Pancreas (tissue), 10 donors: ENCODE results near the gene OPN3. TPM values are rescaled to one million over a fixed set of nuclear protein-coding genes. Genes with fewer than 3 reads are reported as not detected.
A peak's percentile ranks its signal among the peaks of the same experiment; 100 is the strongest.

Source experiments
- ATAC-seq, 4 donors: fragments of 200-7000 bp; cut with Tn5 transposase; one replicate each; pipeline versions ENCODE4 v1.8.0 to v1.9.1; 2020; ENCODE audit warnings: mild to moderate bottlenecking in 4 of 4, moderate library complexity in 4 of 4
- DNase-seq, 6 donors: peaks; one replicate each; pipeline ENCODE4 v3.0.0-alpha.2; 2020
- FAIRE-seq: peaks from 2 replicates; lab custom pipeline; 2012; peaks lifted over from hg19 to GRCh38; lab: Jason Lieb, UNC
- H3K27ac ChIP-seq, 4 donors: fragments of 200-600 bp; sonication (generic); 1 replicate in 3 of 4; 2 replicates in 1 of 4; pipeline versions ENCODE4 v1.5.0 to v1.8.0; 2020
- H3K27me3 ChIP-seq, 4 donors: fragments of 200-600 bp; one replicate each; pipeline ENCODE4 v1.8.0; 2021
- H3K36me3 ChIP-seq, 3 donors: fragments of 200-600 bp; sonication (generic) in 1 of 3; one replicate each; pipeline versions ENCODE4 v1.5.0 to v1.8.0; 2020 to 2021
- H3K4me1 ChIP-seq, 3 donors: fragments of 200-600 bp; one replicate each; pipeline ENCODE4 v1.8.0; 2021
- H3K4me3 ChIP-seq, 4 donors: fragments of 200-600 bp; sonication (generic) in 2 of 4; one replicate each; pipeline versions ENCODE4 v1.5.0 to v1.8.0; 2020 to 2021
- H3K9me3 ChIP-seq, 4 donors: fragments of 200-600 bp; one replicate each; pipeline ENCODE4 v1.8.0; 2021
- WGBS, 2 donors: extraction: QIAGEN DNeasy Blood & Tissue Kit; methylation state at CpG; one replicate each; pipeline ENCODE4 v1.1.7; 2013; 5-methylcytosine and 5-hydroxymethylcytosine counted together
- intact Hi-C, 3 donors: fragments of 100-400 bp; cut with DNase I; formaldehyde crosslinking; loops; one replicate each; pipeline versions ENCODE4 v1.11.1 to v1.14.2; 2022
- polyA plus RNA-seq, 2 donors: library from polyadenylated mRNA; stranded (reverse); fragments of 200-250 nt; gene quantifications; one replicate each; pipeline ENCODE4 v1.2.3, GENCODE V29; 2013
- total RNA-seq, 6 donors: library from RNA; stranded (reverse); fragmentation: NEBNext Ultra II Directional in 4 of 6; extraction: Animal tissue kit (Norgen Biotek cat#: 25700) in 4 of 6; gene quantifications; one replicate each; pipeline versions ENCODE4 v1.2.1 to v1.2.4, GENCODE V29; 2021 to 2023
- TF ChIP-seq, protein P1 (sequence below), 4 donors: fragments of 200-600 bp; sonication (generic) in 3 of 4; IDR thresholded peaks; one replicate each; pipeline versions ENCODE4 v1.5.0 to v1.8.0; 2021; ENCODE audit warnings: antibody characterized with exemption in 4 of 4
- donor health status: healthy with polysubstance abuse.
- donor health status: DM: no; HTN: no; CAD: no; lungs with moderate emphysema.
- donor health status: DM: no; HTN: no; CAD: no.
- donor health status: control.
- donor health status: control.
- donor health status: Bipolar disorder and iron deficiency.
- donor health status: DM: yes; HTN: yes; CAD: no.
- donor health status: DM: no; HTN: no; CAD: no.
- donor health status: DM: no; HTN: no; CAD: no.
- donor health status: DM: yes; HTN: yes; CAD: no.

OPN3 gene
- total and polyA plus RNA-seq, 8 donors: 1.2 to 12.8 (median 3.1) TPM

DNA sequence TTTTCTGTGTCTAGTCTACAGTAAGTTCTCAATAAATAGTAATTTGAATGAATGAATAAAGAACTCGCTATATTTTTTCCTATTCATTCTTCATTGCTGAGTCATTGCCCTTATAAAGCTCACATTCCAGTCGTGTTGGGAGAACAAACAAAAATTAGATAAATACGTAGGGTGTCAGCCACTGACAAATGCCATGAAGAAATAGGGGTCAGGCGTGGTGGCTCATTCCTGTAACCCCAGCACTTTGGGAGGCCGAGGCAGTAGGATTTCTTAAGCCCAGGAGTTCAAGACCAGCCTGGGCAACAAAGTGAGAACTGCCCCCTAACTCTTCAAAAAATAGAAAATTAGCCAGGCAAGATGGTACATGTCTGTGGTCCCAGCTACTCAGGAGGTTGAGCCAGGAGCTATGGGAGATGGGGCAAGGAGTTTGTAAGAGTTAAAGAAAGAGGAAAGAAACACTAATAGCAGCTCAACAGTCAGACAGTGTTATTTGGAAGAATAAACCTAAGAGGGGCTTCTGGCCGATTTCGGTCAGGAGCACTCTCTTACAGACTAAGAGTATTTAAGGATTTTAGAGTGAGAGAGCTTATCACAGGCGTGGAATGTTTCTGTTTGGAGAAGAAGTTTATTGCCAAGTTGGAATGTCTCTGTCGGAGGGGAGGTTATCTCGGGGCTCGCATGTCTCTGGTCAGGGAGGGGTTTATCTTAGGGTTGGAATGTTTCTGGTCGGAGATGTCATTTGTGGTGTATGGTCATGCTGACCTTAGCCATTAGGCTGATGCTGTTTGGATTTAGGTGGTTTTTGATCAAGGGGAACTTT is 1.8 kb upstream of the OPN3 start:
- no peak for ATAC-seq

DNA sequence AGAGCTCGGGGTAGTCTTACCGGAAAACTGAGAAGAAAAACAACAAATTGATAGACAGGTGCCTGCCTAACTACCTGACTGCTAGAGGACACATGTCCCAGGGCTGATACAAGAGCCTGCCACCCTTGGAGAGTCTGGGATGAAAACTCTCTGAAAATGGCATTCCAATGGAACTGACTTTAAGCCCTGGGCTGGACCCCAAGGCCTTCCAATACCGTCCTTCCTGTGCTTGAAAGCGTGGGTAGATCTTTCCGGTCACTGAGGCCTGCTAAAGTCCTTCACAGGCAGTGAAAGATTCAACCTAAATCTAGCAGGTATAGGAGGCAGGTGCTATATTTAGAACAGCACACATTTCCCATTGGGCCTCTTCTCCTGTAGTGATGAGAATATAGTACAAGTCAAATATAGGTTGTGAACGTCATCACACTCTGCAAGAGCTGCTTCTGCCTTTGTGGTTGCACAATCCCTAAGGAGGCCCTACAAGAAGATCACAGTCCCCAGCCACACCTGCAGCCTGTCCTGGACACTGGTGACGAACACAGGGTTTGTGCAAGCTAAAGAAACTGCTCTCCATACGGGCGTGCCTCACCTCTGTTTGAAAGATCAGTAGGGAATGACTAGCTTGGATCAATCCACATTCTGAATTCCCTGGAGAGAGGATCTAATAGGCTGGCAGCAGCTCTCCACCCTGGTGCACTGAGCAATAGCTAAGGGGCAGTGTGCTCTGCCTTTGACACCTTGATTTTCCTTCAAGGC is 876 bp upstream of the OPN3 start:
- intact Hi-C loops: no loop called here
- WGBS, 2 donors: 84% methylated on average over 9 of the region's 9 CpGs
- Histone ChIP-seq H3K9me3 (no peaks in the 10 kb centered on the region), H3K4me3 (peak overlapping the region in 2 of 4 donors; percentile 87 to 93), H3K4me1 (peaks cover 0 to 18% (median 6%) of the 10 kb centered on the region in 3 donors), H3K27me3 (no peaks in the 10 kb centered on the region), H3K36me3 (no peaks in the 10 kb centered on the region), H3K27ac (peak overlapping the region in 1 of 4 donors; percentile 61)
- ATAC-seq (no peak), DNase-seq (peak in 1 of 6 donors; percentile 13), FAIRE-seq (no peak)
- TF ChIP-seq, protein P1, sequence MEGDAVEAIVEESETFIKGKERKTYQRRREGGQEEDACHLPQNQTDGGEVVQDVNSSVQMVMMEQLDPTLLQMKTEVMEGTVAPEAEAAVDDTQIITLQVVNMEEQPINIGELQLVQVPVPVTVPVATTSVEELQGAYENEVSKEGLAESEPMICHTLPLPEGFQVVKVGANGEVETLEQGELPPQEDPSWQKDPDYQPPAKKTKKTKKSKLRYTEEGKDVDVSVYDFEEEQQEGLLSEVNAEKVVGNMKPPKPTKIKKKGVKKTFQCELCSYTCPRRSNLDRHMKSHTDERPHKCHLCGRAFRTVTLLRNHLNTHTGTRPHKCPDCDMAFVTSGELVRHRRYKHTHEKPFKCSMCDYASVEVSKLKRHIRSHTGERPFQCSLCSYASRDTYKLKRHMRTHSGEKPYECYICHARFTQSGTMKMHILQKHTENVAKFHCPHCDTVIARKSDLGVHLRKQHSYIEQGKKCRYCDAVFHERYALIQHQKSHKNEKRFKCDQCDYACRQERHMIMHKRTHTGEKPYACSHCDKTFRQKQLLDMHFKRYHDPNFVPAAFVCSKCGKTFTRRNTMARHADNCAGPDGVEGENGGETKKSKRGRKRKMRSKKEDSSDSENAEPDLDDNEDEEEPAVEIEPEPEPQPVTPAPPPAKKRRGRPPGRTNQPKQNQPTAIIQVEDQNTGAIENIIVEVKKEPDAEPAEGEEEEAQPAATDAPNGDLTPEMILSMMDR (IDR thresholded peaks at IDR 0.05): no peak

More for the DNA sequence above, 1.8 kb upstream of the OPN3 start:
- 49 to 55% methylated on average over 12 of the region's 12 CpGs for WGBS, 2 donors
- Histone ChIP-seq H3K27ac (no peak overlapping the region), H3K4me3 (no peak overlapping the region), H3K36me3 (no peaks in the 10 kb centered on the region), H3K4me1 (peaks cover 0 to 18% (median 6%) of the 10 kb centered on the region in 3 donors), H3K27me3 (no peaks in the 10 kb centered on the region), H3K9me3 (no peaks in the 10 kb centered on the region)
- TF ChIP-seq, protein P1 (IDR thresholded peaks at IDR 0.05): no peak
- no peak for FAIRE-seq
- no peak for DNase-seq
- intact Hi-C loops: no loop called here

DNA sequence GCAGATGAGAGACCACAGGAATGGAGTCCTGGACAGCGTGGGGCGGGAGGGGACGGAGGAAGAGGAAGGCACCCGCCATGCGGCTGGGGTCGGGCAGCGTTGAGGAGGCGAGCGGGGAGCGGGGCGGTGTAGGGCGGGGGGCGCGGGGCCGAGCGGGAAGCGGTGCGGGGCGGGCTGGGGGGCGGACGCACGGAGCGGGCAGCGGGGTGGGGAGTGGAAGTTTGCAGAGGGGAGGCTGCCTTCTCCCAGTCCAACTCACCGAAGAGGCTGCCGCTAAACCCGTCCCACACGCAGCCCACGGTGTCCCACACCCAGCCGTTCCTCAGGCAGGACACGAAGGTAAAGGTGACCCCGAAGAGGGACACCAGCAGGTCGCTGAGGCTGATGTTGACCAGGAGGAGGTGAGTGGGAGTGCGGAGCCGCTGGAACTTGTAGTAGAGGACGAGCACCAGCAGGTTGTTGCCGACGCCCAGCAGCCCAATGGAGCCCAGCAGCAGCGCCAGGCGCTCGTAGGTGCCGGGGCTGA is 483 bp downstream of the OPN3 start:
- Histone ChIP-seq H3K4me1 (peaks cover 0 to 18% (median 6%) of the 10 kb centered on the region in 3 donors), H3K36me3 (no peaks in the 10 kb centered on the region), H3K27ac (peak overlapping the region; percentile 23 to 79 (median 65)), H3K27me3 (no peaks in the 10 kb centered on the region), H3K9me3 (no peaks in the 10 kb centered on the region), H3K4me3 (peak overlapping the region; percentile 85 to 93 (median 89))
- intact Hi-C loops: no loop called here
- DNase-seq (peak in 3 of 6 donors; percentile 35 to 76 (median 65)), FAIRE-seq (no peak), ATAC-seq (peak; percentile 4 to 24 (median 20))
- TF ChIP-seq, protein P1 (IDR thresholded peaks at IDR 0.05): no peak
- 0 to 1% methylated on average over 15 to 42 of the region's 42 CpGs for WGBS, 2 donors

DNA sequence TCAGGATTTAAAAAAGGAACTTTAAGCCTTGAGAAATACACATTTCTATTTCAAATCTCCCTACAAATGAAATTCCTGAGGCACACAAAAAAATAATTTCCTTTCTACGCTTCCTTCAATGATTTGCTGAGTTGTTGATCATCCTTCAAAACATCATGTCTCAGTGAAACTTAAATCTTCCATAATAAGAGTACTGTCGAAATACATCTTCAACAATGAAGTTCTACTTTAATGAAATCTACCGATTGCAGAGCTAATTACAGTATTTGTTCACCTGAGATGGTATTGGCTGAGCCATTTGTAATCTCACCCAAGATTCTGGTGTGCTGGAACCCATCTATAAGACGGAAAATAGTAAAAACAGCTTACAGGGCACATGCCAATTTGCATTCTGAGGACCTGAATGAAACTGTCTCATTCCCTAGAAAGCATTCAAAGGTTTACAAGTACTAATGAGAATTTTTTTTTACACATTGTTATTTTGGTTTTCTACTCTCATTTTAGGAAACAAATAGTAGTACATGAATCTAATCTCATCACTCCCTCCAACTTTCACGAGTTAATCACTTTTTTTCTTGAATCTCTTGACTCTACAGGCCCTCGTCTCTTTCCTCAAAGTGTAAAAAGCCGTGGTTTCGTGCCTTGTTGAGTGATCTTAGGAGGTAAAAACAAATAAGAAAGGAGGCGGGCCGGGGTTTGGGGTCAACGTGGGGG is 1.1 kb downstream of the OPN3 start:
- 16% methylated on average over 11 of the region's 11 CpGs for WGBS, 2 donors
- DNase-seq: no peak
- FAIRE-seq: no peak

More for the DNA sequence above, 1.1 kb downstream of the OPN3 start:
- H3K27me3 ChIP-seq: no peaks in the 10 kb centered on the region
- H3K4me3 ChIP-seq: peak overlapping the region; percentile 85 to 93 (median 89)
- ATAC-seq: no peak
- intact Hi-C loops: no loop called here
- no peaks in the 10 kb centered on the region for H3K9me3 ChIP-seq
- TF ChIP-seq, protein P1 (IDR thresholded peaks at IDR 0.05): no peak
- H3K36me3 ChIP-seq: no peaks in the 10 kb centered on the region
- peak overlapping the region in 2 of 4 donors; percentile 10 to 74 for H3K27ac ChIP-seq
- H3K4me1 ChIP-seq: peaks cover 0 to 18% (median 6%) of the 10 kb centered on the region in 3 donors
